SK-N-SH (cell line): ENCODE data around the gene GDI2. TPM values are rescaled to one million over a fixed set of nuclear protein-coding genes. Genes with fewer than 3 reads are reported as not detected.

Experiments used
- CTCF ChIA-PET: fragments of 300-600, 350-600 bp; formaldehyde crosslinking; extraction: SDS; loops from one replicate; lab custom pipeline; 2021; lab: Yijun Ruan, JAX
- POLR2A ChIA-PET: fragments of 350-600 bp; sonication (Branson Sonifier 250); formaldehyde crosslinking; extraction: SDS; loops from one replicate; lab custom pipeline; 2020; ENCODE audit warnings: antibody characterized with exemption, inconsistent platforms; lab: Yijun Ruan, JAX
- DNase-seq: peaks from one replicate; pipeline ENCODE4 v3.0.0; 2012
- H2AFZ ChIP-seq: fragments of 200-600 bp; sonication (generic); 2 replicates; pipeline ENCODE4 v1.8.1; 2016; ENCODE audit warnings: antibody characterized with exemption, mild to moderate bottlenecking, low read depth
- H3F3A ChIP-seq: fragments of 200-600 bp; sonication (generic); replicated peaks from 2 replicates; pipeline ENCODE3; 2016; ENCODE audit warnings: antibody characterized with exemption, mild to moderate bottlenecking; ENCODE audit not compliant: insufficient read depth
- H3K27ac ChIP-seq, 2 experiments: fragments of 200-500 bp in 1 of 2; fragments of 200-600 bp in 1 of 2; sonication (Bioruptor generic) in 1 of 2; sonication (generic), shearing (Covaris generic) in 1 of 2; 2 replicates each; pipeline versions ENCODE4 v1.5.1 to v1.6.1; 2014 to 2016; ENCODE audit warnings: low read depth in 2 of 2, inconsistent platforms in 1 of 2, low read length in 1 of 2, mild to moderate bottlenecking in 1 of 2, mixed read lengths in 1 of 2
- H3K27me3 ChIP-seq: fragments of 200-600 bp; sonication (generic), shearing (Covaris generic); 2 replicates; pipeline ENCODE4 v1.6.1; 2016; ENCODE audit warnings: mixed run types; ENCODE audit not compliant: insufficient read depth
- H3K36me3 ChIP-seq, 2 experiments: fragments of 200-500 bp in 1 of 2; fragments of 200-600 bp in 1 of 2; sonication (Bioruptor generic) in 1 of 2; sonication (generic) in 1 of 2; replicated peaks in 1 of 2; 2 replicates each; pipeline versions ENCODE3 to v1.5.1; 2014 to 2016; ENCODE audit warnings: low read length in 1 of 2, mild to moderate bottlenecking in 1 of 2; ENCODE audit not compliant: insufficient read depth in 2 of 2, control insufficient read depth in 1 of 2
- H3K4me1 ChIP-seq, 2 experiments: fragments of 200-500 bp in 1 of 2; fragments of 200-600 bp in 1 of 2; sonication (Bioruptor generic) in 1 of 2; sonication (generic), shearing (Covaris generic) in 1 of 2; 2 replicates each; pipeline versions ENCODE4 v1.5.1 to v1.6.1; 2014 to 2016; ENCODE audit warnings: low read depth in 1 of 2, low read length in 1 of 2, mixed run types in 1 of 2; ENCODE audit not compliant: insufficient read depth in 2 of 2, control insufficient read depth in 1 of 2
- H3K4me2 ChIP-seq: fragments of 200-600 bp; sonication (generic), shearing (Covaris generic); 2 replicates; pipeline ENCODE4 v1.6.1; 2017; ENCODE audit warnings: mixed run types
- H3K4me3 ChIP-seq, 2 experiments: fragments of 200-500 bp in 1 of 2; fragments of 200-600 bp in 1 of 2; sonication (Bioruptor generic) in 1 of 2; sonication (generic), shearing (Covaris generic) in 1 of 2; 2 replicates each; pipeline versions ENCODE4 v1.5.1 to v1.8.1; 2014 to 2016; ENCODE audit warnings: low read depth in 2 of 2, inconsistent platforms in 1 of 2, low read length in 1 of 2, mild to moderate bottlenecking in 1 of 2, mixed read lengths in 1 of 2, moderate library complexity in 1 of 2
- H3K79me2 ChIP-seq: fragments of 200-600 bp; sonication (generic); 2 replicates; pipeline ENCODE4 v1.8.1; 2017; ENCODE audit warnings: mild to moderate bottlenecking; ENCODE audit not compliant: insufficient read depth
- H3K9ac ChIP-seq: fragments of 200-600 bp; sonication (generic); 2 replicates; pipeline ENCODE4 v1.6.1; 2017; ENCODE audit warnings: mixed run types
- H3K9me2 ChIP-seq: fragments of 200-600 bp; sonication (generic); 2 replicates; pipeline ENCODE4 v1.6.1; 2017; ENCODE audit warnings: mixed run types
- H3K9me3 ChIP-seq: fragments of 200-600 bp; sonication (generic); 2 replicates; pipeline ENCODE4 v1.6.1; 2017; ENCODE audit warnings: mixed run types, mild to moderate bottlenecking, moderate library complexity
- H4K20me1 ChIP-seq: fragments of 200-600 bp; sonication (generic); 2 replicates; pipeline ENCODE4 v1.6.1; 2017; ENCODE audit warnings: mild to moderate bottlenecking, mixed run types; ENCODE audit not compliant: insufficient read depth
- CHD2 ChIP-seq: fragments of 150-350 bp; IDR thresholded peaks from 2 replicates; pipeline ENCODE4 v1.6.1; 2018; ENCODE audit warnings: low read length; ENCODE audit not compliant: partially characterized antibody
- EP300 ChIP-seq, 2 experiments: IDR thresholded peaks; 2 replicates each; pipeline versions ENCODE4 v1.4.0 to v1.6.1; 2012; ENCODE audit warnings: borderline replicate concordance in 1 of 2, low read depth in 1 of 2, low read length in 1 of 2
- EZH2phosphoT487 ChIP-seq: fragments of 200-600 bp; sonication (generic); IDR thresholded peaks from 2 replicates; pipeline ENCODE4 v1.6.1; 2017; ENCODE audit warnings: low read depth, mixed run types, mild to moderate bottlenecking, antibody characterized with exemption, moderate library complexity, borderline replicate concordance
- FOXM1 ChIP-seq: IDR thresholded peaks from 2 replicates; pipeline ENCODE4 v1.4.0; 2012; ENCODE audit warnings: low read depth, mild to moderate bottlenecking
- GATA2 ChIP-seq: sonication (generic); formaldehyde crosslinking; IDR thresholded peaks from 2 replicates; pipeline ENCODE4 v1.5.0; 2020; ENCODE audit warnings: mild to moderate bottlenecking, missing genetic modification reagents
- JUND ChIP-seq: IDR thresholded peaks from 2 replicates; pipeline ENCODE4 v1.4.0; 2012
- MEF2A ChIP-seq: IDR thresholded peaks from 2 replicates; pipeline ENCODE4 v1.4.0; 2012; ENCODE audit warnings: low read depth, borderline replicate concordance
- NRF1 ChIP-seq: IDR thresholded peaks from 2 replicates; pipeline ENCODE4 v1.6.1; 2012; ENCODE audit warnings: low read depth, mild to moderate bottlenecking, low read length
- PBX3 ChIP-seq: IDR thresholded peaks from 2 replicates; pipeline ENCODE4; 2012
- RAD21 ChIP-seq: IDR thresholded peaks from 2 replicates; pipeline ENCODE4 v1.6.1; 2012; ENCODE audit warnings: mild to moderate bottlenecking, low read length
- TAF1 ChIP-seq: IDR thresholded peaks from 2 replicates; pipeline ENCODE4 v1.6.1; 2012; ENCODE audit warnings: low read depth, mild to moderate bottlenecking, low read length, moderate library complexity, borderline replicate concordance
- TCF12 ChIP-seq: IDR thresholded peaks from 2 replicates; pipeline ENCODE4 v1.4.0; 2012
- TEAD4 ChIP-seq: IDR thresholded peaks from 2 replicates; pipeline ENCODE4 v1.4.0; 2012; ENCODE audit warnings: mild to moderate bottlenecking, borderline replicate concordance; ENCODE audit not compliant: insufficient read depth
- YY1 ChIP-seq: IDR thresholded peaks from 2 replicates; pipeline ENCODE4 v1.4.0; 2012; ENCODE audit warnings: low read depth, mild to moderate bottlenecking
- WGBS: methylation state at CpG from one replicate; pipeline ENCODE4 v1.1.6; 2017; ENCODE audit warnings: low lambda C conversion rate; 5-methylcytosine and 5-hydroxymethylcytosine counted together
- polyA plus RNA-seq, 3 experiments: library from polyadenylated mRNA; depleted of rRNA; stranded (reverse); fragments of >200 nt; gene quantifications; 2 replicates each; pipeline ENCODE4 v1.2.3, GENCODE V29; 2012
- TF ChIP-seq, protein P1 (sequence below): IDR thresholded peaks from 2 replicates; pipeline ENCODE4 v1.4.0; 2012; ENCODE audit warnings: low read depth, borderline replicate concordance

Gene GDI2
- polyA plus RNA-seq, 1 of the 3 experiments (the other 2 are of a cell fraction), result 94.3 TPM

DNA sequence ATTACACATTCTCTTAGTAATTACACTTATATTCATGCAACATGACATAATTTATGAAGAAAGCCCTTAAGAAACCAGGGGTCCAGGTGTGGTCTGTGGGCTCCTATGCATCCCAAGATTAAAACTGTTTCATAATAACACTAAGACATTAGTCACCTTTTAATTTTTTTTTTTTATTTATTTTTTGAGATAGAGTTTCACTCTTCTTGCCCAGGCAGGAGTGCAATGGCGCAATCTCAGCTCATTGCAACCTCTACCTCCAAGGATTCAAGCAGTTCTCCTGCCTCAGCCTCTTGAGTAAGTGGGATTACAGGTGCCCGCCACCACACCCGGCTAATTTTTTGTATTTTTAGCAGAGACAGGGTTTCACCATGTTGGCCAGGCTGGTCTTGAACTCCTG, 12.5 kb downstream of the GDI2 start:
- TF ChIP-seq RAD21 (no peak), JUND (no peak), TEAD4 (no peak), YY1 (no peak), CHD2 (no peak), MEF2A (no peak), EP300 (IDR thresholded peaks at IDR 0.05; ENCODE audit: borderline replicate concordance in 1 of 2, low read depth in 1 of 2, low read length in 1 of 2) (no peak), NRF1 (no peak), FOXM1 (no peak), GATA2 (CRISPR knock-in tag) (no peak), TAF1 (no peak), TCF12 (no peak), EZH2phosphoT487 (no peak), PBX3 (no peak)
- TF ChIP-seq, protein P1, sequence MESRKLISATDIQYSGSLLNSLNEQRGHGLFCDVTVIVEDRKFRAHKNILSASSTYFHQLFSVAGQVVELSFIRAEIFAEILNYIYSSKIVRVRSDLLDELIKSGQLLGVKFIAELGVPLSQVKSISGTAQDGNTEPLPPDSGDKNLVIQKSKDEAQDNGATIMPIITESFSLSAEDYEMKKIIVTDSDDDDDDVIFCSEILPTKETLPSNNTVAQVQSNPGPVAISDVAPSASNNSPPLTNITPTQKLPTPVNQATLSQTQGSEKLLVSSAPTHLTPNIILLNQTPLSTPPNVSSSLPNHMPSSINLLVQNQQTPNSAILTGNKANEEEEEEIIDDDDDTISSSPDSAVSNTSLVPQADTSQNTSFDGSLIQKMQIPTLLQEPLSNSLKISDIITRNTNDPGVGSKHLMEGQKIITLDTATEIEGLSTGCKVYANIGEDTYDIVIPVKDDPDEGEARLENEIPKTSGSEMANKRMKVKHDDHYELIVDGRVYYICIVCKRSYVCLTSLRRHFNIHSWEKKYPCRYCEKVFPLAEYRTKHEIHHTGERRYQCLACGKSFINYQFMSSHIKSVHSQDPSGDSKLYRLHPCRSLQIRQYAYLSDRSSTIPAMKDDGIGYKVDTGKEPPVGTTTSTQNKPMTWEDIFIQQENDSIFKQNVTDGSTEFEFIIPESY, result no peak
- no peaks in the 10 kb centered on the region for H3K9me3 ChIP-seq
- WGBS, result 96% methylated on average over 3 of the region's 3 CpGs
- peaks cover 76% of the 10 kb centered on the region for H4K20me1 ChIP-seq
- peaks cover 6% of the 10 kb centered on the region for H3F3A ChIP-seq
- H2AFZ ChIP-seq, result no peak overlapping the region
- CTCF ChIA-PET, result interaction anchor here (1.4 kb wide), 1 partner anchor 9 kb away, joined by 4 read pairs; no protein-coding TSS in a partner anchor
- POLR2A ChIA-PET, result interaction anchor here (0.6 kb wide), 1 partner anchor 11 kb away, joined by 4 read pairs; no protein-coding TSS in a partner anchor
- DNase-seq, result no peak
- H3K36me3 ChIP-seq, result peaks cover 27 to 71% of the 10 kb centered on the region in 2 experiments
- H3K79me2 ChIP-seq, result peaks cover 100% of the 10 kb centered on the region
- no peaks in the 10 kb centered on the region for H3K4me1 ChIP-seq
- no peak overlapping the region for H3K27ac ChIP-seq
- H3K9me2 ChIP-seq, result no peaks in the 10 kb centered on the region
- no peak overlapping the region for H3K4me3 ChIP-seq
- H3K4me2 ChIP-seq, result no peak overlapping the region
- H3K27me3 ChIP-seq, result no peaks in the 10 kb centered on the region
- H3K9ac ChIP-seq, result no peak overlapping the region

GRCh38 chr10:5794236-5794635, 19.0 kb downstream of the GDI2 start:
- H3K9ac ChIP-seq, result no peak overlapping the region
- DNase-seq, result no peak
- no peaks in the 10 kb centered on the region for H3K4me1 ChIP-seq
- no peak overlapping the region for H3K4me3 ChIP-seq
- H3K9me2 ChIP-seq, result no peaks in the 10 kb centered on the region
- H3K9me3 ChIP-seq, result no peaks in the 10 kb centered on the region
- H3K27me3 ChIP-seq, result no peaks in the 10 kb centered on the region
- no peak overlapping the region for H2AFZ ChIP-seq
- H3F3A ChIP-seq, result peaks cover 21% of the 10 kb centered on the region
- 100% methylated on average over 3 of the region's 3 CpGs for WGBS
- CTCF ChIA-PET, result interaction anchor here (0.9 kb wide), 1 partner anchor 11 kb away, joined by 3 read pairs; no protein-coding TSS in a partner anchor
- POLR2A ChIA-PET, result no interaction called here
- H3K79me2 ChIP-seq, result peaks cover 91% of the 10 kb centered on the region
- TF ChIP-seq TEAD4, result no peak
- H4K20me1 ChIP-seq, result peaks cover 16% of the 10 kb centered on the region
- peaks cover 50 to 85% of the 10 kb centered on the region in 2 experiments for H3K36me3 ChIP-seq
- H3K27ac ChIP-seq, result no peak overlapping the region
- H3K4me2 ChIP-seq, result no peak overlapping the region
